H9 (cell line): ENCODE measurements around the gene DPH6. TPM values are rescaled to one million over a fixed set of nuclear protein-coding genes. Genes with fewer than 3 reads are reported as not detected.

ENCODE experiments used
- DNase-seq: peaks from one replicate; pipeline ENCODE4 v3.0.0-alpha.2; 2017
- H2AFZ ChIP-seq: one replicate; pipeline ENCODE4 v1.6.1; 2013; ENCODE audit warnings: mild to moderate bottlenecking, low read length, control low read depth, moderate library complexity
- H2AK5ac ChIP-seq: 2 replicates; pipeline ENCODE4 v1.6.1; 2013; ENCODE audit warnings: low read length, control low read depth, mixed read lengths; ENCODE audit not compliant: insufficient read length
- H2BK120ac ChIP-seq: one replicate; pipeline ENCODE4 v1.6.1; 2013; ENCODE audit warnings: low read depth, mild to moderate bottlenecking, low read length, control low read depth, inconsistent platforms; ENCODE audit not compliant: poor library complexity, severe bottlenecking
- H2BK12ac ChIP-seq: 2 replicates; pipeline ENCODE4 v1.6.1; 2013; ENCODE audit warnings: low read length, control low read depth, mixed read lengths, low read depth; ENCODE audit not compliant: insufficient read length
- H2BK15ac ChIP-seq: 2 replicates; pipeline ENCODE4 v1.6.1; 2013; ENCODE audit warnings: low read depth, low read length, control low read depth
- H2BK20ac ChIP-seq: one replicate; pipeline ENCODE4 v1.6.1; 2013; ENCODE audit warnings: low read depth, mild to moderate bottlenecking, low read length, control low read depth, inconsistent platforms; ENCODE audit not compliant: poor library complexity, severe bottlenecking
- H2BK5ac ChIP-seq: 2 replicates; pipeline ENCODE4 v1.6.1; 2013; ENCODE audit warnings: low read length, control low read depth, mixed read lengths; ENCODE audit not compliant: insufficient read length
- H3K14ac ChIP-seq: 2 replicates; pipeline ENCODE4 v1.6.1; 2013; ENCODE audit warnings: low read length, control low read depth; ENCODE audit not compliant: insufficient read depth
- H3K18ac ChIP-seq: 2 replicates; pipeline ENCODE4 v1.6.1; 2013; ENCODE audit warnings: low read depth, mild to moderate bottlenecking, mixed read lengths, low read length, control low read depth; ENCODE audit not compliant: insufficient read length
- H3K23ac ChIP-seq: 2 replicates; pipeline ENCODE4 v1.6.1; 2013; ENCODE audit warnings: low read length, control low read depth, mixed read lengths, low read depth; ENCODE audit not compliant: insufficient read length
- H3K23me2 ChIP-seq: 2 replicates; pipeline ENCODE4 v1.6.1; 2013; ENCODE audit warnings: low read depth, mild to moderate bottlenecking, mixed read lengths, low read length, control low read depth; ENCODE audit not compliant: insufficient read length, poor library complexity, severe bottlenecking
- H3K27ac ChIP-seq: 2 replicates; pipeline ENCODE4 v1.5.1; 2013; ENCODE audit warnings: low read length, control low read depth, mixed read lengths, low read depth; ENCODE audit not compliant: insufficient read length
- H3K27me3 ChIP-seq: 2 replicates; pipeline ENCODE4 v1.6.1; 2013; ENCODE audit warnings: low read length, control low read depth, inconsistent platforms; ENCODE audit not compliant: insufficient read depth
- H3K4ac ChIP-seq: 2 replicates; pipeline ENCODE4 v1.6.1; 2013; ENCODE audit warnings: low read depth, mild to moderate bottlenecking, control low read depth, inconsistent platforms, low read length, moderate library complexity
- H3K4me1 ChIP-seq: 2 replicates; pipeline ENCODE4 v1.6.1; 2013; ENCODE audit warnings: low read length, control low read depth, inconsistent platforms; ENCODE audit not compliant: insufficient read depth
- H3K4me2 ChIP-seq: 2 replicates; pipeline ENCODE4 v1.6.1; 2013; ENCODE audit warnings: low read length, control low read depth, mixed read lengths; ENCODE audit not compliant: insufficient read length, insufficient read depth
- H3K56ac ChIP-seq: 2 replicates; pipeline ENCODE4 v1.6.1; 2013; ENCODE audit warnings: low read depth, mild to moderate bottlenecking, mixed read lengths, low read length, control low read depth; ENCODE audit not compliant: insufficient read length
- H3K79me1 ChIP-seq: 2 replicates; pipeline ENCODE4 v1.6.1; 2013; ENCODE audit warnings: low read depth, mild to moderate bottlenecking, moderate library complexity, low read length, control low read depth, inconsistent platforms; ENCODE audit not compliant: insufficient read depth, poor library complexity, severe bottlenecking
- H3K79me2 ChIP-seq: 2 replicates; pipeline ENCODE4 v1.6.1; 2013; ENCODE audit warnings: low read length, control low read depth, inconsistent platforms; ENCODE audit not compliant: insufficient read depth
- H3K9ac ChIP-seq: 2 replicates; pipeline ENCODE4 v1.6.1; 2013; ENCODE audit warnings: low read length, control low read depth, mixed read lengths; ENCODE audit not compliant: insufficient read length; ENCODE audit errors: extremely low read depth
- H3K9me3 ChIP-seq: one replicate; pipeline ENCODE4 v1.6.1; 2013; ENCODE audit warnings: low read depth, low read length, inconsistent platforms; ENCODE audit not compliant: control insufficient read depth
- H3T11ph ChIP-seq: one replicate; pipeline ENCODE4 v1.6.1; 2013; ENCODE audit warnings: mild to moderate bottlenecking, low read length, control low read depth, inconsistent platforms
- H4K20me1 ChIP-seq: one replicate; pipeline ENCODE4 v1.6.1; 2013; ENCODE audit not compliant: control insufficient read depth, insufficient read length, insufficient read depth
- H4K5ac ChIP-seq: 2 replicates; pipeline ENCODE4 v1.6.1; 2013; ENCODE audit warnings: low read depth, mild to moderate bottlenecking, mixed read lengths, low read length, control low read depth; ENCODE audit not compliant: insufficient read length
- H4K8ac ChIP-seq: replicated peaks from 2 replicates; pipeline ENCODE4 v1.6.1; 2013; ENCODE audit warnings: low read length, control low read depth, mixed read lengths, low read depth; ENCODE audit not compliant: insufficient read length
- H4K91ac ChIP-seq: 2 replicates; pipeline ENCODE4 v1.6.1; 2013; ENCODE audit warnings: low read depth, mild to moderate bottlenecking, moderate library complexity, mixed read lengths, low read length, control low read depth; ENCODE audit not compliant: insufficient read length
- H3K27ac Mint-ChIP-seq, 3 experiments: 2 replicates in 2 of 3; 3 replicates in 1 of 3; pipeline ENCODE4 v1.8.0; 2020 to 2021; ENCODE audit warnings: mixed read lengths in 3 of 3, mild to moderate bottlenecking in 1 of 3, moderate library complexity in 1 of 3
- H3K27me3 Mint-ChIP-seq: 2 replicates; pipeline ENCODE4 v1.8.0; 2021; ENCODE audit warnings: low read depth, mild to moderate bottlenecking, moderate library complexity, mixed read lengths
- H3K36me3 Mint-ChIP-seq, 3 experiments: 2 replicates in 2 of 3; 3 replicates in 1 of 3; pipeline ENCODE4 v1.8.0; 2020 to 2021; ENCODE audit warnings: low read depth in 3 of 3, mixed read lengths in 3 of 3; ENCODE audit not compliant: insufficient read depth in 1 of 3
- H3K4me1 Mint-ChIP-seq, 2 experiments: 2 replicates each; pipeline ENCODE4 v1.8.0; 2020; ENCODE audit warnings: mixed read lengths in 2 of 2
- H3K4me3 Mint-ChIP-seq, 2 experiments: 2 replicates in 1 of 2; 3 replicates in 1 of 2; pipeline ENCODE4 v1.8.0; 2020 to 2021; ENCODE audit warnings: mild to moderate bottlenecking in 2 of 2, mixed read lengths in 2 of 2, moderate library complexity in 1 of 2
- H3K9me3 Mint-ChIP-seq, 2 experiments: 2 replicates in 1 of 2; 3 replicates in 1 of 2; pipeline ENCODE4 v1.8.0; 2020; ENCODE audit warnings: mild to moderate bottlenecking in 2 of 2, mixed read lengths in 2 of 2, moderate library complexity in 1 of 2
- CTCF ChIP-seq: fragments of 200-600 bp; sonication (generic); conservative IDR thresholded peaks from 3 replicates; pipeline ENCODE4 v1.8.0; 2021; ENCODE audit warnings: antibody characterized with exemption, mild to moderate bottlenecking
- WGBS: extraction: QIAGEN DNeasy Blood & Tissue Kit; methylation state at CpG from one replicate; pipeline ENCODE4 v1.1.7; 2013; ENCODE audit warnings: missing lambda C conversion rate, low lambda C conversion rate, mixed read lengths; ENCODE audit not compliant: insufficient read length; ENCODE audit errors: extremely low coverage; 5-methylcytosine and 5-hydroxymethylcytosine counted together
- total RNA-seq: library from RNA; stranded (reverse); gene quantifications from 2 replicates; pipeline ENCODE4 v1.2.1, GENCODE V29; 2021

Gene DPH6
- total RNA-seq, 1 experiment from 2014 or later, result 42.0 TPM

GRCh38 chr15:35583863-35584528 is 38.0 kb upstream of the DPH6 start:
- H3K9me3 ChIP-seq, result no peaks in the 10 kb centered on the region
- no peak overlapping the region for H4K5ac ChIP-seq
- WGBS, result no CpG with 5 or more reads among the region's 1 CpG
- Mint-ChIP-seq H3K36me3 (no peaks in the 10 kb centered on the region), H3K4me1 (peaks cover 5 to 6% of the 10 kb centered on the region in 2 experiments), H3K9me3 (no peaks in the 10 kb centered on the region), H3K27ac (no peak overlapping the region; a peak in 1 of 7 replicates), H3K4me3 (no peak overlapping the region), H3K27me3 (no peaks in the 10 kb centered on the region)
- H3T11ph ChIP-seq, result no peak overlapping the region
- H3K23ac ChIP-seq, result no peak overlapping the region
- no peak overlapping the region for H3K4ac ChIP-seq
- no peak overlapping the region for H3K9ac ChIP-seq
- H3K79me1 ChIP-seq, result no peaks in the 10 kb centered on the region
- no peak overlapping the region for H3K27ac ChIP-seq
- no peak overlapping the region for H2AFZ ChIP-seq
- no peak overlapping the region for H4K91ac ChIP-seq
- no peak overlapping the region for H3K56ac ChIP-seq
- no peaks in the 10 kb centered on the region for H3K23me2 ChIP-seq
- H3K14ac ChIP-seq, result no peak overlapping the region
- no peaks in the 10 kb centered on the region for H3K79me2 ChIP-seq
- H3K18ac ChIP-seq, result no peak overlapping the region
- no peak overlapping the region for H2AK5ac ChIP-seq
- H3K27me3 ChIP-seq, result no peaks in the 10 kb centered on the region
- H2BK15ac ChIP-seq, result no peak overlapping the region
- no peak for TF ChIP-seq CTCF
- H3K4me1 ChIP-seq, result no peaks in the 10 kb centered on the region
- no peak overlapping the region for H3K4me2 ChIP-seq
- H2BK5ac ChIP-seq, result no peak overlapping the region
- H2BK20ac ChIP-seq, result no peak overlapping the region
- no peak overlapping the region for H2BK12ac ChIP-seq
- no peak overlapping the region for H2BK120ac ChIP-seq
- no peaks in the 10 kb centered on the region for H4K20me1 ChIP-seq
- DNase-seq, result no peak
- H4K8ac ChIP-seq, result no peak overlapping the region
